HG02840 (cell line): Measurements from ENCODE around the gene CTSV.
"Not testable (repeated sequence)": the region's sequence is repeated elsewhere in the genome, so short reads cannot be mapped to it uniquely, and the experiment has no call there.

ENCODE experiments used
- ATAC-seq: cut with Tn5 transposase; IDR thresholded peaks from one replicate; pipeline ENCODE4 v1.9.1; 2021; ENCODE audit warnings: mild to moderate bottlenecking, moderate library complexity, moderate number of reproducible peaks; ENCODE audit not compliant: unreplicated experiment, low FRiP score

Gene CTSV

GRCh38 chr9:97045300-97045699, 6.4 kb upstream of the CTSV start:
- no peak for ATAC-seq

GRCh38 chr9:97041898-97042297, 3.0 kb upstream of the CTSV start:
- ATAC-seq, result no peak

- ATAC-seq, result peak; percentile 21
These were observed 545 bp upstream of the CTSV start for GRCh38 chr9:97039514-97039860.

- not testable (repeated sequence) for ATAC-seq
These were observed 15.4 kb downstream of the CTSV start for GRCh38 chr9:97023505-97023904.

- ATAC-seq, result peak; percentile 91
These were observed 25.5 kb downstream of the CTSV start for GRCh38 chr9:97013151-97014132.

- ATAC-seq, result peak; percentile 60
These were observed 26.3 kb downstream of the CTSV start for GRCh38 chr9:97012617-97013016.

GRCh38 chr9:97002195-97002594, 36.7 kb downstream of the CTSV start:
- ATAC-seq, result not testable (repeated sequence)

GRCh38 chr9:97001338-97001737, 37.6 kb downstream of the CTSV start:
- not testable (repeated sequence) for ATAC-seq

GRCh38 chr9:97000139-97000787, 38.7 kb downstream of the CTSV start:
- ATAC-seq, result not testable (repeated sequence)

- not testable (repeated sequence) for ATAC-seq
These were observed 39.2 kb downstream of the CTSV start for GRCh38 chr9:96999733-97000132.

GRCh38 chr9:96997009-96997701, 41.8 kb downstream of the CTSV start:
- not testable (repeated sequence) for ATAC-seq

- not testable (repeated sequence) for ATAC-seq
These were observed 44.4 kb downstream of the CTSV start for GRCh38 chr9:96994531-96995016.

GRCh38 chr9:96992303-96992702, 46.6 kb downstream of the CTSV start:
- ATAC-seq, result not testable (repeated sequence)

GRCh38 chr9:96989747-96990318, 49.1 kb downstream of the CTSV start:
- ATAC-seq, result not testable (repeated sequence)

GRCh38 chr9:96984887-96985286, 54.1 kb downstream of the CTSV start:
- not testable (repeated sequence) for ATAC-seq

GRCh38 chr9:96984139-96984538, 54.8 kb downstream of the CTSV start:
- not testable (repeated sequence) for ATAC-seq

GRCh38 chr9:96983496-96984122, 55.3 kb downstream of the CTSV start:
- not testable (repeated sequence) for ATAC-seq
